Measurements from ENCODE around the gene BEND2.
"Not testable (repeated sequence)": the region's sequence is repeated elsewhere in the genome, so short reads cannot be mapped to it uniquely, and the experiment has no call there.

Gene BEND2

DNA sequence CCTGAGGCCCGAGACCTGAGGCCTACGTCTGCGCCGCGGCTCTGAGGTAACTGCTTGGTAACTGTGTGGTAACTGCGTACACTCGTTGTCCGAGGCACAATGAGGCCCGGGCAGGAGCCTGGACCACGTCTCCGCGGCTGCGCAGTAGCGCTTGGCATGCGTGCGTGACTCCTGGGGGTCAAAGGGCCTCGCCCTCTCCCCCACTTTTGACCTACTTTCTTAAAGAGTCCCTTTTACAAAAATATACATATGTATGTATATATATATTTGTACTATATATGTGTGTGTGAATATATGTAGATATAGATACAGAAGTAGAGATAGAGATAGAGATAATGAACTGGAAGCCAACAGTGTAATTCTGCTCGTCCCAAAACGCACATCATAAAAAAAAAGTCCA lies at the start of gene BEND2:
Gene BEND2, minus strand, starts transcription at position 101 of the 400 bp plus-strand sequence. CDS start 136 bp downstream, outside the sequence.
- DNase-seq = no peak

- DNase-seq = no peak
Observed at GRCh38 chrX:18255059-18255458, 34.4 kb upstream of the BEND2 start.

GRCh38 chrX:18252644-18253359 lies 32.1 kb upstream of the BEND2 start:
- DNase-seq = no peak

DNA sequence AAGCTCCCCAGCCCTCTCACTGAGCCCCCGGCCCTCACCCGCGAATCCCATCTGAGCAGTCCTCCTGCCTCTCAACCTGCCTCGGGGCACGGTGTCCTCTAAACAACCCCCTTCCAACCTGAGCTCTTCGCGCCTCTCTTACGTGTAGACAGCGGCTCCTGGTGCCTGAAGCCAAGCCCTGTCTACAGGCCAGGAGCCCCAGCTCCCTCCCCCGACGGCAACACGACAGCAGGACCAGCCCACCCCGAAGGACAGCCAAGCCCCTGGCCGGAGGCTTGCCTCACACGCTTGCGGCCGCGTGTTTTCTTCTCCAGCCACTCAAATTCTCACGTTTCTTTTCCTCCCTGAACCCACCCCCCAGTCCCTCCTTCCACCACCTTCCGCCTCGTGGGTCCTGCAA lies 9.0 kb upstream of the BEND2 start:
- DNase-seq = not testable (repeated sequence)

DNA sequence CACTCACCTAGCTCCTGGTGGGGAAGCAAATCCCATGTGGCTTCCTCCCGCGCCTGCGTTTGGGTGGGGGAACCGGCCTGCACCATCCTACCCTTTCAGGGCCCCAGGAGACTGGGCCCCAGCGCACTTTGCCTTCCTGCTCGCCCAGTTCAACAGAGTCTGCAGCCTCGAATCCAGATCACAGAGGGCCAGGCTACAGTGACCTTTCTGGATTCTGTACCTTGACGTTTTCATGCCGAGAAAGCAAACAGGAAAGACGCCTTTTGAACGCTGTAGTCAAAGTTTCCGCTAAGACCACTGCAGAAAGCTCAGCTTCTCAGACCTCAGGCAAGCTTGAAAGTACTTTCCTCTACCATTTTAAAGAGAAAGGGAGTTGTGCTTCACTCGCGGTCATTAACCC lies 7.4 kb upstream of the BEND2 start:
- no peak for DNase-seq

GRCh38 chrX:18227458-18227857 lies 6.8 kb upstream of the BEND2 start:
- DNase-seq = no peak

DNA sequence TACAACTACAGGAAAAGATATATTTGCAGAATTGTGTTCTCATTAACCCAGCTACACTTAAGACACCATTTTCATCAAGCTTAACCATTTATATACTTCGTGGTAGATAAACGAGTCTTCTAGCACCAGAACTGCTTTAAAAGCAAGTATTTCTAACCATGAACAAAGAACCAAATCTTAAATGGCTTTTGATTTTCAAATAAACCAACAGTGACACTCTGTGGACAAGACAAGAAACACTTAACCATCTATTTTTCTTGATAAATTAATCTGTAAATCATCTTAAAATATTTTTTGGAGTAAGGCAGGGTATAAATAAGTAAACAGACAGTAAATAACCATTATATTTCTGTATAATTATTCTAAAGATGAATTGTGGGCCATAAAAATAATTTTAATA lies 10.2 kb downstream of the BEND2 start:
- DNase-seq = no peak

GRCh38 chrX:18206657-18207056 lies 14.0 kb downstream of the BEND2 start:
- DNase-seq = no peak

GRCh38 chrX:18203631-18204030 lies 17.1 kb downstream of the BEND2 start:
- no peak for DNase-seq

DNA sequence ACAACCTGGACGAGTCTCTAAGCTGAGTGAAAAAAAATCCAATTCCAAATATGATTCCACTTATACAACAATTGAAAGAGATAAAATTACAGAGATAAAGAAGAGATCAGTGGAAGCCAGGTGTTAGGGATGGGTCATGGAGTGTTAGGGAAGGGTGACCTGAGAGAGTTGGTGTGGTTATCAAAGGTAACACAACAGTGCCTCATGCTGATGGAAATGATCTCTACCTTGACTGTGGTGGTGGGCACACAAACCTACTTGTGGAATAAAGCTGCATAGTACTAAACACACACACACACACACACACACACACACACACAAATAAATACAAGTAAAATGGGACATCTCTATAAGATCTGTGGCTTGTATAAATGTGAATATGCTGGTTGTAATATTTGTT lies 26.0 kb downstream of the BEND2 start:
- DNase-seq = no peak

DNA sequence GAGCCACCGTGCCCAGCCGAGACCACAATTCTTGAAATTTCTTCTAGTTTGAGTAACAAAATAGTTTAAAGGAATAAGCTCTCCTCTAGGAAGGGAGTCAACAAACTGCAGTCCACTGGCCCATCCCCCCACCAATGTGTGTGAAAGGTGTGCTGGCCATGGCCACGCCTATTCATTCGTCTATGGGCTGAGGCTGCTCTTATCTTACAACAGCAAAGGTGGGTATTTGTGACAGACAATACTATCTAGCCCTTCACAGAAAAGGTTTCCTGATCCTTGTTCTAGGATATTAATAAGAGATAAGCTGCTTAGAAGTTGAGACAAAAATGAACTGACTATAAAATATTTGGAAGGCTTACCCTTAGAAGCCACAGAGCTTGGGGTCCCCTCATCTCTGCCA lies 41.2 kb downstream of the BEND2 start:
- no peak for DNase-seq

DNA sequence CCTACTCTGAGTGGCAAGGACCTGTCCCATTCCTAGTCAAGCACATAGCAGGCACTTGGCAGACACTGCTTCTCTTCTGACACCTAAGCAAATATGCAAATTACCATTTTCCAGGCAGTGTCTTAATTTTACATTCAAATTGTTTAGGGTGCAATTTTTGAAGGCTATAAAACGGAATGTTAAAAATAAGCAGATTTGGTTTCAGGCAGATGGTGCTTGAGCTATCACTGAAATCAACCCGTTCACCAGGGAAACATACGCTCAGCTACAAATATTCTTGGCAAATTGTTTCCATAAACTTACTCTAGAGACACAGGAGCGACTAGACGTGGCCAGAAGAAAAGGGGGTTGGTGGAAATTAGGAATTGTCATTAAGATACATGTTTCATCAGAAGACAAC lies 45.7 kb downstream of the BEND2 start:
- DNase-seq = no peak

- no peak for DNase-seq
Observed at GRCh38 chrX:18174209-18174608, 46.5 kb downstream of the BEND2 start.

DNA sequence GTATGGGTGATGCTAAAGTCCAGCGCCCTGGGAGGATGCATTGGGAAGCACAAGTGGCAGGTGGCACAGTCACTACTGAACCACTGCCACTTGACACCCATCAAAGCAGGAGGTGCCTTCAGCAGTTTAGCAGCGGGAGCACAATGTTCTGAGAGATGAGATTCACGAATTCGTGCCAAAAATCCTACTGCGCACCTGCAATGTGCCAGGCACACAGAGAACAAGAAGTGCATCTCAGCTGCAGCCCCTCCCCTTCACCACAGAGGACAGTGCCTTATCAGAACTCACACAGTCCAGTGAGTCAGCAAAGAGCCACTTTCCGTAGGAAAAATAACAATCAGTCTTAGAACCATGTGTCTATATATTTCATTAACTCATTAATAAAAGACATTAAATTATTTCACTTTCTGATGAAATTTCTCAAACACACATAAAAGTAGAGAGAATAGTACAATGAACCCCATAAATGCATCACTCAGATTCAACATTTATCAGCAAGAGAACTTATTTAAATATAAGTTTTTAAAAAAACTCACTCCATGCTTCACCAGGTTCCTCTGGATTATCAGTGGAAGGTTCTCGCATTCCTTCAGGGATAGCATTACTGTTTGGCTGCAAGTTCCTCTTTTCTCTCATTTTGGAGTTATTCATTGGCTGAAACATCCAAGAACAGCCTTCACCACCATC lies 47.0 kb downstream of the BEND2 start:
- no peak for DNase-seq

DNA sequence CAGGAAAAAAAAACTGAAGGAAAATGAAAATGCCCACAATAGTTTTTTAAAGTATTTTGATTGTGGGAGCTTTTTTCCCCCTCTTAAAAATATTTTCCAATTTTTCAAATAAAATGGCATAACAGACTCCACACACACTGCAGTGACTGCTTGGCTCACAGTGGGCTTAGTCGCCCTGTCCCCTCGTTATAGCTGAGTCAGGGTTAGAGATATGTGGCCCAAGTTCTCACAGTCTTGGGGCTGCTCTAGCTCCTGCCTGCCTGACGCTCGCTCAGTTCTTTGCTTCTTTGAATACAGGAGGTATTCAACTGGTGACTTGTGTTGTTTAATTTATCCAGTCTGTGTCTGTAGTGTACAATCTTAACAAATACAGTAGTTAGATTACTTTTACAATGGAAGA lies 47.7 kb downstream of the BEND2 start:
- DNase-seq = no peak

DNA sequence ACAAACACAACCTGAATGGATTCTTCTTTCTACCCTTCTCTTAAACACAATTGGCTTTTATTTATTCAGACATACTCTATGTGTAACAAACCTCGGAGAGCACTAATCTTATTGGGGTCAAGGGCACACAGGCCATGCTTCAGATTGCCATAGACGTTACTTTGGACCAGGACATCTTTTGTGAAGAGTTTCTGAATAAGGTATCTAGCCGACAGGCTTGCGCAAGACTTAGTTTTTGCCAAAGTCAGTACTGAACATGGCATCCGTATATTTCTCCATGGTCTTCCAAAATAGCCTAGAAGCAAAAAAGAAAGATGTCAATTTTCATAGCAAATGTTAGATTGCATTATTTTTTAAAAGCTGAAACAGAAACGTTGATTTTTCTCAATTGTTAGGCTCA lies 49.8 kb downstream of the BEND2 start:
- DNase-seq = no peak

GRCh38 chrX:18166068-18166467 lies 54.6 kb downstream of the BEND2 start:
- DNase-seq = no peak

- DNase-seq = no peak
Observed at GRCh38 chrX:18160369-18160768, 60.3 kb downstream of the BEND2 start.

- DNase-seq = no peak
Observed at GRCh38 chrX:18158963-18159362, 61.7 kb downstream of the BEND2 start.

- DNase-seq = no peak
Observed at GRCh38 chrX:18151649-18152048, 69.0 kb downstream of the BEND2 start.

DNA sequence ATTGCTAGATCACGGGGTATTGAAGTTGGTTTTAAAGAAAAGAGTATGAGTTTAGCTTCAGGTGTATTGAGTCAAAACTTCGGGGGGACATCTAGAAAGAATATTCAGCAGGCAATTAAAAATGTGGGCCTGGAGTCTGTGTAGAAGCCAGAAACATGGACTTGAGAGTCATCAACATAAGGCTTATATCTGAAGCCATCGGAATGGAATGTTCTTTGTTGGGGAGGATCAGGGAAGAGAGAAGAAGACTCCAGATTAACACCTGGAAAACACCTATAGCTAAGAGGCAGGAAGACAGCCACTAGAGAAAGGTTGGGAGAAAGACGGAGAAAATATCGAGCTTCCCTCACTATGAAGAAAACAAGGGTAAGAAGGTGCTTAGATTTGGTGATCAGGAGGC lies 69.5 kb downstream of the BEND2 start:
- DNase-seq = no peak

- DNase-seq = no peak
Observed at GRCh38 chrX:18149454-18149853, 71.2 kb downstream of the BEND2 start.

- no peak for DNase-seq
Observed at GRCh38 chrX:18146954-18147353, 73.7 kb downstream of the BEND2 start.

DNA sequence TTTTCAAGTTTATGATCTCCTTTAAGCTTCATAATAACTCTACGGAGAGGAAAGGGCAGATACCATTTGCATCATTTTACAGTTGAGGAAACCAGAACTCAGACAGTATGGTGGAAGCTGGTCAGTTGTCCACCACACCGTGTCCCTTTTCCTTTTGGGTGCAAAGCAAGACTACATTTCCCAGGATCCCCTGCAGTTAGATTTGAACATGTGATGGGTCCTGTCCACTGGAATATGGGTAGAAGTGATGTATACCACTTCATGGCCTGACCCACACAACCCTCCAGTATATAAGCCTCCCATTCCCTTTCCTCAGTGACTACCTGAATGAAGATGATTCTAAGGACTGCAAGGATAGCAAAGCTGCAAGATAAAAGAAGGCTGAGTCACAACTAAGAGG lies 74.7 kb downstream of the BEND2 start:
- DNase-seq = no peak

GRCh38 chrX:18136816-18137215 lies 83.9 kb downstream of the BEND2 start:
- no peak for DNase-seq

Data from activated CD4-positive, alpha-beta T cell treated with anti-CD3 and anti-CD28 coated beads for 1 hour (primary cell).